Astrocyte (in vitro differentiated cells and primary cell): ENCODE results near the gene IGFN1.

Experiments used
- CTCF ChIP-seq: IDR thresholded peaks from 2 replicates; pipeline ENCODE4 v1.5.1; 2011; ENCODE audit warnings: low read depth, mild to moderate bottlenecking, inconsistent platforms, low read length, moderate library complexity; ENCODE audit not compliant: insufficient read depth
- EZH2 ChIP-seq: IDR thresholded peaks from 2 replicates; pipeline ENCODE4 v1.6.1; 2012; ENCODE audit warnings: mild to moderate bottlenecking, low read length, inconsistent platforms; ENCODE audit not compliant: insufficient read depth

DNA sequence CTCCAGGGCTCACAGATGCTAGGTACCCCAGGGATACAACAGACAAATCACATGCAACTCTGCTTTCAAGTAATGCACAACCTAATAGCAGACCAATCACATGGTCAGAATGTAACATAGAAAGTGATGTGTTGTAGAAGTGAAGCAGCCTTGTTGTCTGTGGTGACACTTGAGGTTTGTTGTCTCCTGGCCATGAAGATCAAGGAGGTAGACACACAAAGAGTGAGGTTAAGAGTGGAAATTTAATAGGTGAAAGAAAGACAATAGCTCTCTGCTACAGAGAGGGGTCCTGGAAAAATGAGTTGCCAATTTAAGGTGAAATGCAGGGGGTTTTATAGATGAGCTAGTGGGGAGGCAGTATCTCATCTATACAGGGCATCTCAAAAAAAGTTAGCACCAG, 33.8 kb upstream of the IGFN1 start:
- TF ChIP-seq CTCF (no peak), EZH2 (no peak)
